Skin epidermis (tissue), 12 donors: ENCODE results near the gene CC2D2B.
"Not testable (repeated sequence)": the region's sequence is repeated elsewhere in the genome, so short reads cannot be mapped to it uniquely, and the experiment has no call there.

Source experiments
- H3K27ac ChIP-seq, 21 experiments: fragments of 200-600 bp; sonication (generic) in 11 of 21; one replicate each; pipeline ENCODE4 v1.5.0; 2020; ENCODE audit warnings: mild to moderate bottlenecking in 3 of 21, inconsistent platforms in 2 of 21, moderate library complexity in 2 of 21
- H3K4me3 ChIP-seq, 7 experiments: fragments of 200-600 bp; sonication (generic) in 2 of 7; one replicate each; pipeline ENCODE4 v1.5.0; 2020; ENCODE audit warnings: inconsistent platforms in 2 of 7, mild to moderate bottlenecking in 2 of 7, moderate library complexity in 1 of 7

The CC2D2B gene

GRCh38 chr10:96013956-96014355 lies 106.2 kb downstream of the CC2D2B start:
- Histone ChIP-seq H3K27ac (no peak overlapping the region), H3K4me3 (no peak overlapping the region)

- Histone ChIP-seq H3K4me3 (no peak overlapping the region), H3K27ac (no peak overlapping the region)
Measured at GRCh38 chr10:96014473-96015102, 106.8 kb downstream of the CC2D2B start.

- no peak overlapping the region for H3K27ac ChIP-seq
- no peak overlapping the region for H3K4me3 ChIP-seq
Measured at GRCh38 chr10:96017191-96017687, 109.5 kb downstream of the CC2D2B start.

GRCh38 chr10:96021332-96021731 lies 113.6 kb downstream of the CC2D2B start:
- no peak overlapping the region for H3K4me3 ChIP-seq
- no peak overlapping the region for H3K27ac ChIP-seq

GRCh38 chr10:96022739-96023138 lies 115.0 kb downstream of the CC2D2B start:
- no peak overlapping the region for H3K4me3 ChIP-seq
- no peak overlapping the region for H3K27ac ChIP-seq

GRCh38 chr10:96023168-96023567 lies 115.4 kb downstream of the CC2D2B start:
- Histone ChIP-seq H3K27ac (no peak overlapping the region), H3K4me3 (no peak overlapping the region)

- Histone ChIP-seq H3K4me3 (no peak overlapping the region), H3K27ac (no peak overlapping the region)
Measured at GRCh38 chr10:96025566-96025965, 117.8 kb downstream of the CC2D2B start.

GRCh38 chr10:96034625-96035024 lies 126.8 kb downstream of the CC2D2B start:
- Histone ChIP-seq H3K27ac (no peak overlapping the region), H3K4me3 (no peak overlapping the region)

GRCh38 chr10:96038476-96039387 lies 131.0 kb downstream of the CC2D2B start:
- H3K27ac ChIP-seq: no peak overlapping the region
- H3K4me3 ChIP-seq: no peak overlapping the region

GRCh38 chr10:96041146-96041545 lies 133.4 kb downstream of the CC2D2B start:
- no peak overlapping the region for H3K4me3 ChIP-seq
- H3K27ac ChIP-seq: no peak overlapping the region

GRCh38 chr10:96043033-96043892 lies 135.5 kb downstream of the CC2D2B start, which contains the start of gene CCNJ:
CCNJ (plus strand) TSS chr10:96043583; CDS start chr10:96044394, 811 bp downstream.
- Histone ChIP-seq H3K27ac (peak within 1 kb of the TSS; percentile 74 to 99 (median 88)), H3K4me3 (peak within 1 kb of the TSS; percentile 63 to 92 (median 82))

- H3K4me3 ChIP-seq: peak overlapping the region; percentile 63 to 92 (median 82)
- peak overlapping the region; percentile 74 to 99 (median 88) for H3K27ac ChIP-seq
Measured at GRCh38 chr10:96043893-96044715, 136.3 kb downstream of the CC2D2B start.

GRCh38 chr10:96044736-96045135 lies 137.0 kb downstream of the CC2D2B start:
- H3K4me3 ChIP-seq: peak overlapping the region; percentile 63 to 92 (median 82)
- H3K27ac ChIP-seq: peak overlapping the region in 17 of 21 experiments; percentile 81 to 99 (median 88)

- H3K4me3 ChIP-seq: no peak overlapping the region
- H3K27ac ChIP-seq: no peak overlapping the region
Measured at GRCh38 chr10:96046546-96046945, 138.8 kb downstream of the CC2D2B start.

- H3K27ac ChIP-seq: no peak overlapping the region
- H3K4me3 ChIP-seq: no peak overlapping the region
Measured at GRCh38 chr10:96047004-96047649, 139.4 kb downstream of the CC2D2B start.

GRCh38 chr10:96047925-96048324 lies 140.2 kb downstream of the CC2D2B start:
- H3K4me3 ChIP-seq, H3K27ac ChIP-seq: not testable (repeated sequence)

- Histone ChIP-seq H3K4me3 (no peak overlapping the region), H3K27ac (no peak overlapping the region)
Measured at GRCh38 chr10:96049340-96049739, 141.6 kb downstream of the CC2D2B start.

- H3K4me3 ChIP-seq: no peak overlapping the region
- no peak overlapping the region for H3K27ac ChIP-seq
Measured at GRCh38 chr10:96053985-96054384, 146.2 kb downstream of the CC2D2B start.
